Vagina (tissue), 2 donors: ENCODE data around the gene PPP2R5E.

Source experiments
- CTCF ChIP-seq, 3 experiments: fragments of 450-650 bp in 2 of 3; fragments of 200-600 bp in 1 of 3; sonication (generic) in 1 of 3; IDR thresholded peaks; one replicate each; pipeline ENCODE4 v1.5.1; 2017 to 2019; ENCODE audit warnings: antibody characterized with exemption in 3 of 3, mild to moderate bottlenecking in 2 of 3, moderate library complexity in 2 of 3
- POLR2A ChIP-seq, 2 donors: fragments of 450-650 bp; IDR thresholded peaks; one replicate each; pipeline ENCODE4 v1.6.1; 2017; ENCODE audit warnings: antibody characterized with exemption in 2 of 2, mild to moderate bottlenecking in 2 of 2, moderate library complexity in 2 of 2

- TF ChIP-seq POLR2A (IDR thresholded peaks at IDR 0.05), result no peak
- no peak for TF ChIP-seq CTCF (IDR thresholded peaks at IDR 0.05)
These were observed 198.8 kb downstream of the PPP2R5E start for GRCh38 chr14:63344336-63344735.
